GM12878 (cell line): ENCODE measurements around the gene PLEKHG4B. TPM values are rescaled to one million over a fixed set of nuclear protein-coding genes. Genes with fewer than 3 reads are reported as not detected.

Source experiments
- ATAC-seq: fragments of 200-7000 bp; cut with Tn5 transposase; 3 replicates; pipeline ENCODE4 v1.9.1; 2020; ENCODE audit warnings: mild to moderate bottlenecking, moderate library complexity
- BruUV-seq: library from RNA; stranded (reverse); fragments of 400-500 nt; replicated peaks from 2 replicates; lab custom pipeline; 2021; lab: Mats Ljungman, UMichigan
- CTCF ChIA-PET: fragments of 300-600 bp; sonication (Branson Sonifier 250); formaldehyde crosslinking; extraction: SDS; loops from one replicate; lab custom pipeline; 2021; ENCODE audit warnings: inconsistent platforms; lab: Yijun Ruan, JAX
- POLR2A ChIA-PET: fragments of 350-600 bp; formaldehyde crosslinking; extraction: SDS; loops from one replicate; lab custom pipeline; 2021; ENCODE audit warnings: inconsistent platforms; lab: Charles Lee
- RAD21 ChIA-PET: fragments of 300-600 bp; sonication (Branson Sonifier 250); formaldehyde crosslinking; loops from one replicate; lab custom pipeline; 2023; ENCODE audit warnings: antibody characterized with exemption; ENCODE audit not compliant: unreplicated experiment; lab: Charles Lee
- SMC1A ChIA-PET: fragments of 300-600 bp; sonication (Branson Sonifier 250); formaldehyde crosslinking; loops from one replicate; lab custom pipeline; 2023; ENCODE audit not compliant: unreplicated experiment, uncharacterized antibody; lab: Charles Lee
- DNase-seq: peaks from one replicate; pipeline ENCODE4 v3.0.0-alpha.2; 2011; ENCODE audit warnings: low read depth, low spot score
- FAIRE-seq: peaks from 3 replicates; lab custom pipeline; 2011; peaks lifted over from hg19 to GRCh38; lab: Jason Lieb, UNC
- H2AFZ ChIP-seq: 2 replicates; pipeline ENCODE4 v1.6.0; 2011; ENCODE audit warnings: low read depth, low read length, control low read depth; ENCODE audit not compliant: control insufficient read depth
- H3K27ac ChIP-seq: 2 replicates; pipeline ENCODE4 v1.5.1; 2011; ENCODE audit warnings: control low read depth; ENCODE audit not compliant: control insufficient read depth, insufficient read depth
- H3K27me3 ChIP-seq, 2 experiments: replicated peaks in 1 of 2; 2 replicates each; pipeline versions ENCODE4 v1.6.0 to v1.6.1; 2011; ENCODE audit warnings: low read length in 1 of 2; ENCODE audit not compliant: control insufficient read depth in 2 of 2, insufficient read depth in 2 of 2
- H3K36me3 ChIP-seq, 2 experiments: 2 replicates each; pipeline ENCODE4 v1.5.1; 2011; ENCODE audit warnings: low read length in 1 of 2; ENCODE audit not compliant: control insufficient read depth in 2 of 2, insufficient read depth in 2 of 2
- H3K4me1 ChIP-seq: 2 replicates; pipeline ENCODE4 v1.6.1; 2011; ENCODE audit warnings: mild to moderate bottlenecking, low read length, moderate library complexity, mixed read lengths; ENCODE audit not compliant: control insufficient read depth, insufficient read depth
- H3K4me2 ChIP-seq: 2 replicates; pipeline ENCODE4 v1.6.0; 2011; ENCODE audit warnings: control low read depth; ENCODE audit not compliant: control insufficient read depth, insufficient read depth
- H3K4me3 ChIP-seq: fragments of 200-600 bp; sonication (generic); 2 replicates; pipeline ENCODE4 v1.5.1; 2016
- H3K79me2 ChIP-seq: 2 replicates; pipeline ENCODE4 v1.6.0; 2011; ENCODE audit warnings: low read length; ENCODE audit not compliant: control insufficient read depth, insufficient read depth
- H3K9ac ChIP-seq: 2 replicates; pipeline ENCODE4 v1.8.0; 2011; ENCODE audit warnings: low read length, control low read depth, mixed read lengths; ENCODE audit not compliant: control insufficient read depth, insufficient read depth
- H3K9me3 ChIP-seq: replicated peaks from 3 replicates; pipeline ENCODE4 v1.5.1; 2011; ENCODE audit warnings: mild to moderate bottlenecking, low read length; ENCODE audit not compliant: control insufficient read depth, insufficient read depth
- H4K20me1 ChIP-seq: 2 replicates; pipeline ENCODE4 v1.6.0; 2011; ENCODE audit not compliant: control insufficient read depth, insufficient read depth
- CREB1 ChIP-seq: IDR thresholded peaks from 2 replicates; pipeline ENCODE4 v1.6.1; 2012; ENCODE audit warnings: low read depth, mild to moderate bottlenecking, inconsistent platforms
- EP300 ChIP-seq, 2 experiments: fragments of 150-350 bp in 1 of 2; IDR thresholded peaks; 2 replicates each; pipeline ENCODE4 v1.6.1; 2011 to 2012; ENCODE audit warnings: low read depth in 2 of 2, low read length in 2 of 2, borderline replicate concordance in 1 of 2, improper control_type of control experiment in 1 of 2, inconsistent platforms in 1 of 2; ENCODE audit not compliant: control insufficient read depth in 1 of 2
- IKZF1 ChIP-seq: fragments of 450-650 bp; conservative IDR thresholded peaks from 2 replicates; pipeline ENCODE4 v1.6.1; 2017; ENCODE audit warnings: antibody characterized with exemption, mild to moderate bottlenecking
- NR2C2 ChIP-seq: IDR thresholded peaks from 2 replicates; pipeline ENCODE4 v1.6.1; 2011; ENCODE audit warnings: borderline replicate concordance, low read depth; ENCODE audit not compliant: control insufficient read depth, insufficient read length
- PBX3 ChIP-seq: IDR thresholded peaks from 2 replicates; pipeline ENCODE4 v1.6.1; 2011; ENCODE audit warnings: mild to moderate bottlenecking, low read depth, low read length, moderate library complexity; ENCODE audit not compliant: insufficient replicate concordance
- TAF1 ChIP-seq: IDR thresholded peaks from 2 replicates; pipeline ENCODE4 v1.6.1; 2011; ENCODE audit warnings: mild to moderate bottlenecking, low read depth, low read length, borderline replicate concordance
- WGBS: methylation state at CpG from one replicate; pipeline ENCODE4 v1.1.6; 2016; ENCODE audit warnings: low lambda C conversion rate; ENCODE audit not compliant: insufficient replicate concordance, insufficient coverage; ENCODE audit errors: missing lambda C conversion rate; 5-methylcytosine and 5-hydroxymethylcytosine counted together
- in situ Hi-C: fragments of 300-500 bp; cut with MboI; formaldehyde crosslinking; loops from 9 replicates; pipeline ENCODE4 v1.14.3; 2018; ENCODE audit warnings: mixed read lengths
- intact Hi-C: fragments of 100-400 bp; cut with micrococcal nuclease; formaldehyde crosslinking; loops from one replicate; pipeline ENCODE4 v1.14.2; 2022; ENCODE audit not compliant: unreplicated experiment
- polyA plus RNA-seq, 11 experiments: library from polyadenylated mRNA; depleted of rRNA in 4 of 11; unstranded in 6 of 11; stranded (reverse) in 5 of 11; fragments of >200 nt; fragmentation: Nextera tagmentation in 4 of 11; fragmentation: Illumina TruSeq in 1 of 11; extraction: Ambion mirVana in 4 of 11; extraction: Trizol in 1 of 11; gene quantifications; 1 replicate in 1 of 11; 2 replicates in 10 of 11; pipeline versions ENCODE4 v1.2.1 to v1.2.3, GENCODE V29; 2011 to 2016; ENCODE audit warnings: inconsistent platforms in 2 of 11, missing spikeins in 2 of 11, low read depth in 1 of 11
- total RNA-seq, 4 experiments: library from RNA; depleted of rRNA in 3 of 4; stranded (reverse); fragments of >200 nt in 3 of 4; fragmentation: Illumina TruSeq in 1 of 4; extraction: Trizol in 1 of 4; gene quantifications; 2 replicates each; pipeline versions ENCODE4 v1.2.1 to v1.2.3, GENCODE V29; 2013 to 2021

Gene PLEKHG4B
- total and polyA plus RNA-seq, 10 of the 15 experiments (the other 5 are each of a cell fraction or from before 2014, with no cell fraction given): under 0.01 to 0.05 (median 0.01) TPM; not detected in 6

- 45% methylated on average over 37 of the region's 37 CpGs for WGBS
- RAD21 ChIA-PET: no interaction called here
- no TSS peak for BruUV-seq
- intact Hi-C loops: no loop called here
- H3K9me3 ChIP-seq: no peaks in the 10 kb centered on the region
- H3K79me2 ChIP-seq: no peaks in the 10 kb centered on the region
- TF ChIP-seq PBX3 (no peak), CREB1 (no peak), NR2C2 (no peak), TAF1 (no peak), EP300 (IDR thresholded peaks at IDR 0.05; ENCODE audit: borderline replicate concordance in 1 of 2, control insufficient read depth in 1 of 2, low read depth in 2 of 2, low read length in 2 of 2) (no peak), IKZF1 (no peak)
- no peak for ATAC-seq
- CTCF ChIA-PET: no interaction called here
- no peak overlapping the region for H2AFZ ChIP-seq
- H3K4me2 ChIP-seq: no peak overlapping the region
- DNase-seq: no peak
- in situ Hi-C loops: no loop called here
- FAIRE-seq: no peak
- H3K27me3 ChIP-seq: peaks cover 0 to 3% of the 10 kb centered on the region in 2 experiments; a peak in 2 of 4 replicates
- no peak overlapping the region for H3K4me3 ChIP-seq
- no peak overlapping the region for H3K27ac ChIP-seq
- POLR2A ChIA-PET: no interaction called here
- SMC1A ChIA-PET: no interaction called here
- H3K9ac ChIP-seq: no peak overlapping the region
- H3K4me1 ChIP-seq: no peaks in the 10 kb centered on the region
- no peaks in the 10 kb centered on the region for H4K20me1 ChIP-seq
- H3K36me3 ChIP-seq: no peaks in the 10 kb centered on the region
These were observed 79.2 kb downstream of the PLEKHG4B start for GRCh38 chr5:170971-171800.
